Glutamatergic neuron (in vitro differentiated cells): ENCODE results near the gene ZKSCAN3. TPM values are rescaled to one million over a fixed set of nuclear protein-coding genes. Genes with fewer than 3 reads are reported as not detected.
A peak's percentile ranks its signal among the peaks of the same experiment; 100 is the strongest.

ENCODE experiments used
- DNase-seq: peaks from one replicate; pipeline ENCODE4 v3.0.0; 2022
- H3K27ac Mint-ChIP-seq: one replicate; pipeline ENCODE4 v1.8.0; 2020; ENCODE audit warnings: mild to moderate bottlenecking, mixed read lengths, inconsistent platforms; ENCODE audit not compliant: unreplicated experiment
- H3K27me3 Mint-ChIP-seq: one replicate; pipeline ENCODE4 v1.8.0; 2020; ENCODE audit warnings: mild to moderate bottlenecking, moderate library complexity, mixed read lengths, inconsistent platforms; ENCODE audit not compliant: unreplicated experiment
- H3K36me3 Mint-ChIP-seq: one replicate; pipeline ENCODE4 v1.8.0; 2020; ENCODE audit warnings: mild to moderate bottlenecking, mixed read lengths, inconsistent platforms; ENCODE audit not compliant: unreplicated experiment
- H3K4me1 Mint-ChIP-seq: one replicate; pipeline ENCODE4 v1.8.0; 2020; ENCODE audit warnings: mild to moderate bottlenecking, low read depth, mixed read lengths, inconsistent platforms; ENCODE audit not compliant: unreplicated experiment
- H3K4me3 Mint-ChIP-seq: one replicate; pipeline ENCODE4 v1.8.0; 2020; ENCODE audit warnings: mild to moderate bottlenecking, mixed read lengths, inconsistent platforms; ENCODE audit not compliant: unreplicated experiment
- H3K9me3 Mint-ChIP-seq: one replicate; pipeline ENCODE4 v1.8.0; 2020; ENCODE audit warnings: mild to moderate bottlenecking, moderate library complexity, mixed read lengths, inconsistent platforms; ENCODE audit not compliant: unreplicated experiment
- total RNA-seq: library from RNA; stranded (reverse); fragmentation: NEBNext Ultra II Directional; extraction: Animal tissue kit (Norgen Biotek cat#: 25700); gene quantifications from one replicate; pipeline ENCODE4 v1.2.1, GENCODE V29; 2021; ENCODE audit not compliant: unreplicated experiment
- TF ChIP-seq, protein P1 (sequence below): fragments of 200-600 bp; sonication (generic); IDR thresholded peaks from one replicate; pipeline ENCODE4 v1.5.0; 2021; ENCODE audit not compliant: partially characterized antibody, unreplicated experiment

Gene ZKSCAN3
- total RNA-seq, 1 donor from 2014 or later = 16.0 TPM

DNA sequence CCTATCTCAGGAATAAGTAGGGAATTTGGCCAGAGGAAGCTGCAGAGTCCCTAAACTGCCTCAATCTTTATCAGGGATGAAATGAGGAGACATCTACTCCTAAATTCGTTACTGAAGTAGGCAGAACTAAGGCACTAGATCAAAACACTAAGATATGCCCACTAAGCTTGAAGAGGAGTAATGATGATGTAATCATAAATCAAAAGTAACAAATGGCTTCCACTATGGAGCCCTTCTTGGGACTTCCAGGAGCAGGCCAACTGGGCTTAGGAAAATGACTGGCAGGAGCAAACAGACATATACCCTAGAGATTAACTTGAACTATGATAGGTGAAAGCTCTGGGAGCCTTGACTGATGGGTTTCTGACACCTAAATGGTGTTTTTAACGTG is 34.4 kb downstream of the ZKSCAN3 start:
- TF ChIP-seq, protein P1, sequence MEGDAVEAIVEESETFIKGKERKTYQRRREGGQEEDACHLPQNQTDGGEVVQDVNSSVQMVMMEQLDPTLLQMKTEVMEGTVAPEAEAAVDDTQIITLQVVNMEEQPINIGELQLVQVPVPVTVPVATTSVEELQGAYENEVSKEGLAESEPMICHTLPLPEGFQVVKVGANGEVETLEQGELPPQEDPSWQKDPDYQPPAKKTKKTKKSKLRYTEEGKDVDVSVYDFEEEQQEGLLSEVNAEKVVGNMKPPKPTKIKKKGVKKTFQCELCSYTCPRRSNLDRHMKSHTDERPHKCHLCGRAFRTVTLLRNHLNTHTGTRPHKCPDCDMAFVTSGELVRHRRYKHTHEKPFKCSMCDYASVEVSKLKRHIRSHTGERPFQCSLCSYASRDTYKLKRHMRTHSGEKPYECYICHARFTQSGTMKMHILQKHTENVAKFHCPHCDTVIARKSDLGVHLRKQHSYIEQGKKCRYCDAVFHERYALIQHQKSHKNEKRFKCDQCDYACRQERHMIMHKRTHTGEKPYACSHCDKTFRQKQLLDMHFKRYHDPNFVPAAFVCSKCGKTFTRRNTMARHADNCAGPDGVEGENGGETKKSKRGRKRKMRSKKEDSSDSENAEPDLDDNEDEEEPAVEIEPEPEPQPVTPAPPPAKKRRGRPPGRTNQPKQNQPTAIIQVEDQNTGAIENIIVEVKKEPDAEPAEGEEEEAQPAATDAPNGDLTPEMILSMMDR = no peak
- Mint-ChIP-seq H3K36me3 (peaks cover 5% of the 10 kb centered on the region), H3K27ac (no peak overlapping the region), H3K4me3 (no peak overlapping the region), H3K27me3 (no peaks in the 10 kb centered on the region), H3K9me3 (peaks cover 2% of the 10 kb centered on the region), H3K4me1 (peaks cover 16% of the 10 kb centered on the region)
- DNase-seq = no peak

DNA sequence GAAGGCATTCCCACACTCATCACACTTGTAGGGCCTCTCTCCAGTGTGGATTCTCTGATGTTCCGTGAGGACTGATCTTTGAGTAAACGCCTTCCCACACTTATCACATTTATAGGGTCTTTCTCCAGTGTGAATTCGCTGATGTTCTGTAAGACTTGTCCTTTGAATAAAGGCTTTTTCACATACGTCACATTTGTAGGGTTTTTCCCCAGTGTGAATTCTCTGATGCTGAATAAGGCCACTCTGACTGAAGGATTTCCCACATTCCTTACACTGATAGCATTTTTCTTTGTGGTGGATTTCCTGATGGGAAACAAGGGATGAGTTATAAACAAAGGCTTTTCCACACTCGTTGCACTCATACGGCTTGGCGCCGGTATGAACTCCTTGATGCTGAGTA is 40.9 kb downstream of the ZKSCAN3 start:
- Mint-ChIP-seq H3K4me3 (no peak overlapping the region), H3K27ac (no peak overlapping the region), H3K4me1 (peaks cover 9% of the 10 kb centered on the region), H3K9me3 (no peaks in the 10 kb centered on the region), H3K36me3 (no peaks in the 10 kb centered on the region), H3K27me3 (no peaks in the 10 kb centered on the region)
- DNase-seq = no peak
- TF ChIP-seq, protein P1 = no peak

- peaks cover 3% of the 10 kb centered on the region for H3K27me3 Mint-ChIP-seq
- no peak overlapping the region for H3K27ac Mint-ChIP-seq
- H3K4me1 Mint-ChIP-seq = peaks cover 25% of the 10 kb centered on the region
- DNase-seq = no peak
- peaks cover 2% of the 10 kb centered on the region for H3K9me3 Mint-ChIP-seq
- peak overlapping the region; percentile 2 for H3K4me3 Mint-ChIP-seq
- TF ChIP-seq, protein P1 = peak; percentile 24
- no peaks in the 10 kb centered on the region for H3K36me3 Mint-ChIP-seq
Observed at GRCh38 chr6:28393912-28394662, 44.3 kb downstream of the ZKSCAN3 start.

- peaks cover 2% of the 10 kb centered on the region for H3K9me3 Mint-ChIP-seq
- DNase-seq = no peak
- peaks cover 5% of the 10 kb centered on the region for H3K27me3 Mint-ChIP-seq
- peak overlapping the region; percentile 16 for H3K4me3 Mint-ChIP-seq
- no peak overlapping the region for H3K27ac Mint-ChIP-seq
- TF ChIP-seq, protein P1 = no peak
- H3K4me1 Mint-ChIP-seq = peaks cover 28% of the 10 kb centered on the region
- H3K36me3 Mint-ChIP-seq = no peaks in the 10 kb centered on the region
Observed at GRCh38 chr6:28395918-28396317, 46.2 kb downstream of the ZKSCAN3 start.

DNA sequence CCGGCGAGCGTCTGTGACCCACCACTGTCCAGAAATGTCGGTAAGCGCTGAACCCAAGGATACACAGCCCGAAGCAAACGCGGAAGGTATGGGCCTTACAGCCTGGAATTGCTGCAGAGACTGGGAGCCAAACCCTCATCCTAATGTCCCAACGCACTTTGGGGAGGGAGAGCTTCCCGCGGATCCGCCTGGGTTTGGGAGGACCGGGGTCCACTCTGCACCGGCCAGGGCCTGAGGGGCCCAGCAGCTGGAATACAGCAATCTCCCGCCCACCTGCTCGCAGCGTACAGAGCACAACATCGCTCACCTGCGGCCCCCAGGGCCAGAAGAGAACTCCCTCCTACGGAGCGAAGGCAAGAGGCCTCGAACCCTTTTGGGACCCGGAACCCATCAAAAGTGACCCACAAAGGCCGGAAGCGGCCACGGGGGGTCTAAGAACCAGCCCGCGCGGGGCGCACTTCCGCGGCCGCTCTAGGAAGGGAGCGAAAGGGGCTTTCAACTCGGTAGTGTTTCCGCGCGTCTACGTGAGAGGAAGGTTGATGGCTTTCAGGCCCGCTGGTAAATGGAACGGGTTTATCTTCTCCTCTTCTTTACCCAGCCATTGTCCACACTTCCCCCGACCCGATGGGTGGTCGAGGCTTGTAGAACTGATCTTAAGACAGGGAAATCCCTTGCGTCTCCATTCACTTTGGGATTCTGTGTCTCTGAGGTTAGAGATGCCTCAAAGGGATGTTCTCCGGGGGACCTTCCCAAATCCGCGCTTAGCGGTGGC is 49.8 kb downstream of the ZKSCAN3 start, which contains the start of gene ZSCAN12:
TSS of gene ZSCAN12 (minus strand) at position 398 of the 772 bp plus-strand sequence. CDS start 1,342 bp downstream, outside the sequence.
- peak within 1 kb of the TSS; percentile 94 for H3K4me3 Mint-ChIP-seq
- H3K9me3 Mint-ChIP-seq = peaks cover 2% of the 10 kb centered on the region
- TF ChIP-seq, protein P1 = peak; percentile 32
- no peaks in the 10 kb centered on the region for H3K36me3 Mint-ChIP-seq
- H3K27me3 Mint-ChIP-seq = peaks cover 8% of the 10 kb centered on the region
- H3K27ac Mint-ChIP-seq = peak within 1 kb of the TSS; percentile 96
- peak; percentile 90 for DNase-seq
- peaks cover 26% of the 10 kb centered on the region for H3K4me1 Mint-ChIP-seq
